Jurkat, Clone E6-1 (cell line): ENCODE results near the gene NOS1AP.
"Not testable (repeated sequence)": the region's sequence is repeated elsewhere in the genome, so short reads cannot be mapped to it uniquely, and the experiment has no call there.

ENCODE experiments used
- DNase-seq: peaks from one replicate; pipeline ENCODE4 v3.0.0-alpha.2; 2011; ENCODE audit warnings: low read depth, low spot score
- H3K4me3 ChIP-seq: 2 replicates; pipeline ENCODE4 v1.5.1; 2011; ENCODE audit warnings: mild to moderate bottlenecking, low read length, control low read depth, moderate library complexity

NOS1AP gene

GRCh38 chr1:162180813-162181212 is 111.3 kb downstream of the NOS1AP start:
- DNase-seq, result no peak
- no peak overlapping the region for H3K4me3 ChIP-seq

GRCh38 chr1:162182090-162182489 is 112.6 kb downstream of the NOS1AP start:
- DNase-seq, result no peak
- no peak overlapping the region for H3K4me3 ChIP-seq

- H3K4me3 ChIP-seq, result no peak overlapping the region
Observed at GRCh38 chr1:162185314-162186025, 116.0 kb downstream of the NOS1AP start.

GRCh38 chr1:162186026-162186374 is 116.5 kb downstream of the NOS1AP start:
- no peak for DNase-seq
- H3K4me3 ChIP-seq, result no peak overlapping the region

More at GRCh38 chr1:162185314-162186025, 116.0 kb downstream of the NOS1AP start:
- no peak for DNase-seq

- DNase-seq, result no peak
- no peak overlapping the region for H3K4me3 ChIP-seq
Observed at GRCh38 chr1:162186406-162186805, 116.9 kb downstream of the NOS1AP start.

GRCh38 chr1:162187687-162188276 is 118.3 kb downstream of the NOS1AP start:
- DNase-seq, result no peak

GRCh38 chr1:162189345-162189744 is 119.9 kb downstream of the NOS1AP start:
- H3K4me3 ChIP-seq, result no peak overlapping the region
- DNase-seq, result no peak

More at GRCh38 chr1:162187687-162188276, 118.3 kb downstream of the NOS1AP start:
- no peak overlapping the region for H3K4me3 ChIP-seq

- no peak for DNase-seq
Observed at GRCh38 chr1:162191396-162192305, 122.2 kb downstream of the NOS1AP start.

GRCh38 chr1:162192306-162192678 is 122.8 kb downstream of the NOS1AP start:
- no peak for DNase-seq
- H3K4me3 ChIP-seq, result no peak overlapping the region

More at GRCh38 chr1:162191396-162192305, 122.2 kb downstream of the NOS1AP start:
- no peak overlapping the region for H3K4me3 ChIP-seq

- H3K4me3 ChIP-seq, result no peak overlapping the region
- no peak for DNase-seq
Observed at GRCh38 chr1:162192763-162193162, 123.3 kb downstream of the NOS1AP start.

- no peak overlapping the region for H3K4me3 ChIP-seq
- no peak for DNase-seq
Observed at GRCh38 chr1:162193221-162193620, 123.7 kb downstream of the NOS1AP start.

- DNase-seq, result no peak
- H3K4me3 ChIP-seq, result no peak overlapping the region
Observed at GRCh38 chr1:162193815-162194214, 124.3 kb downstream of the NOS1AP start.

GRCh38 chr1:162195567-162195966 is 126.1 kb downstream of the NOS1AP start:
- no peak for DNase-seq
- no peak overlapping the region for H3K4me3 ChIP-seq

GRCh38 chr1:162196387-162196786 is 126.9 kb downstream of the NOS1AP start:
- DNase-seq, result no peak
- no peak overlapping the region for H3K4me3 ChIP-seq

GRCh38 chr1:162197041-162197531 is 127.6 kb downstream of the NOS1AP start:
- H3K4me3 ChIP-seq, result no peak overlapping the region
- no peak for DNase-seq

- H3K4me3 ChIP-seq, result no peak overlapping the region
- DNase-seq, result no peak
Observed at GRCh38 chr1:162197615-162198421, 128.3 kb downstream of the NOS1AP start.

GRCh38 chr1:162200096-162200847 is 130.8 kb downstream of the NOS1AP start:
- H3K4me3 ChIP-seq, result no peak overlapping the region
- DNase-seq, result no peak

- DNase-seq, H3K4me3 ChIP-seq: not testable (repeated sequence)
Observed at GRCh38 chr1:162201062-162201461, 131.6 kb downstream of the NOS1AP start.
